ENCODE data around the gene UBE2O. TPM values are rescaled to one million over a fixed set of nuclear protein-coding genes. Genes with fewer than 3 reads are reported as not detected.

Gene UBE2O
- total and polyA plus RNA-seq, 11 donors: 16.0 to 36.1 (median 30.7) TPM

- no peaks in the 10 kb centered on the region for H3K27me3 ChIP-seq
- peaks cover 0 to 19% (median 5%) of the 10 kb centered on the region in 12 donors for H3K4me1 ChIP-seq
- no peak overlapping the region for H3K27ac ChIP-seq
- TF ChIP-seq POLR2A (IDR thresholded peaks at IDR 0.05) (no peak), CTCF (IDR thresholded peaks at IDR 0.05) (peak; percentile 92 to 99 (median 98))
- H3K9me3 ChIP-seq: no peaks in the 10 kb centered on the region
- 52 to 59% (median 56%) methylated on average over 10 to 16 of the region's 16 CpGs for WGBS, 4 donors
- DNase-seq (peak; percentile 85 to 94 (median 90)), ATAC-seq (peak; percentile 38 to 86 (median 82))
- intact Hi-C loops (cut with DNase I): loop anchor here (1.0 to 5.0 kb wide), 8 partner anchors 33 to 276 kb away; no protein-coding TSS in a partner anchor
- H3K4me3 ChIP-seq: no peak overlapping the region
- peaks cover 0 to 99% (median 94%) of the 10 kb centered on the region in 9 donors for H3K36me3 ChIP-seq
These were observed 55.0 kb downstream of the UBE2O start for GRCh38 chr17:76397687-76398522.

GRCh38 chr17:76397184-76397583, 55.8 kb downstream of the UBE2O start:
- Histone ChIP-seq H3K9me3 (no peaks in the 10 kb centered on the region), H3K27ac (no peak overlapping the region), H3K4me1 (peaks cover 0 to 12% (median 5%) of the 10 kb centered on the region in 12 donors), H3K4me3 (no peak overlapping the region), H3K36me3 (peaks cover 0 to 99% (median 92%) of the 10 kb centered on the region in 9 donors), H3K27me3 (no peaks in the 10 kb centered on the region)
- DNase-seq: no peak
- no peak for TF ChIP-seq POLR2A (IDR thresholded peaks at IDR 0.05)
- TF ChIP-seq CTCF (IDR thresholded peaks at IDR 0.05): no peak
- ATAC-seq: no peak
- WGBS, 4 donors: 82 to 89% (median 87%) methylated on average over 7 to 8 of the region's 8 CpGs
- intact Hi-C loops (cut with DNase I): loop anchor here in 6 of 10 donors (2.0 to 5.0 kb wide), 4 partner anchors 40 to 275 kb away; no protein-coding TSS in a partner anchor

GRCh38 chr17:76395980-76396379, 57.0 kb downstream of the UBE2O start:
- intact Hi-C loops (cut with DNase I): loop anchor here in 6 of 10 donors (2.0 to 5.0 kb wide), 4 partner anchors 39 to 274 kb away; no protein-coding TSS in a partner anchor
- no peak for TF ChIP-seq POLR2A (IDR thresholded peaks at IDR 0.05)
- no peak for TF ChIP-seq CTCF (IDR thresholded peaks at IDR 0.05)
- peaks cover 0 to 7% (median 4%) of the 10 kb centered on the region in 12 donors for H3K4me1 ChIP-seq
- no peaks in the 10 kb centered on the region for H3K27me3 ChIP-seq
- ATAC-seq (no peak), DNase-seq (no peak)
- H3K27ac ChIP-seq: no peak overlapping the region
- peaks cover 0 to 99% (median 92%) of the 10 kb centered on the region in 9 donors for H3K36me3 ChIP-seq
- 95 to 96% (median 96%) methylated on average over 12 to 15 of the region's 15 CpGs for WGBS, 4 donors
- H3K9me3 ChIP-seq: no peaks in the 10 kb centered on the region
- no peak overlapping the region for H3K4me3 ChIP-seq

GRCh38 chr17:76394166-76394565, 58.8 kb downstream of the UBE2O start:
- ATAC-seq: no peak
- H3K27me3 ChIP-seq: no peaks in the 10 kb centered on the region
- no peak overlapping the region for H3K4me3 ChIP-seq
- no peaks in the 10 kb centered on the region for H3K9me3 ChIP-seq
- TF ChIP-seq CTCF (IDR thresholded peaks at IDR 0.05): no peak
- TF ChIP-seq POLR2A (IDR thresholded peaks at IDR 0.05): no peak
- H3K36me3 ChIP-seq: peaks cover 0 to 92% (median 84%) of the 10 kb centered on the region in 9 donors
- no peak overlapping the region for H3K27ac ChIP-seq
- DNase-seq: no peak
- H3K4me1 ChIP-seq: peaks cover 0 to 15% (median 6%) of the 10 kb centered on the region in 12 donors
- WGBS, 4 donors: 91 to 95% (median 92%) methylated on average over 10 of the region's 10 CpGs
- intact Hi-C loops (cut with DNase I): no loop called here
